PC-9 (cell line): ENCODE results near the gene DAAM1. TPM values are rescaled to one million over a fixed set of nuclear protein-coding genes. Genes with fewer than 3 reads are reported as not detected.

Experiments used
- BruUV-seq: library from RNA; stranded (reverse); fragments of 400-500 nt; replicated peaks from 2 replicates; lab custom pipeline; 2021; lab: Mats Ljungman, UMichigan
- CTCF ChIA-PET: fragments of 300-600 bp; sonication (Branson Sonifier 250); formaldehyde crosslinking; loops from one replicate; lab custom pipeline; 2022; ENCODE audit warnings: antibody characterized with exemption; lab: Charles Lee
- POLR2A ChIA-PET: fragments of 300-600 bp; sonication (Branson Sonifier 250); formaldehyde crosslinking; loops from one replicate; lab custom pipeline; 2022; ENCODE audit warnings: antibody characterized with exemption; ENCODE audit not compliant: unreplicated experiment; lab: Charles Lee
- DNase-seq, 2 experiments: peaks; one replicate each; pipeline versions ENCODE4 v3.0.0 to v3.0.0-alpha.2; 2015 to 2022; ENCODE audit warnings: mixed read lengths in 1 of 2
- H2AFZ ChIP-seq: fragments of 200-600 bp; sonication (generic); 2 replicates; pipeline ENCODE4 v1.8.1; 2017; ENCODE audit warnings: antibody characterized with exemption
- H3F3A ChIP-seq: fragments of 200-600 bp; sonication (generic); 2 replicates; pipeline ENCODE4 v1.8.1; 2017; ENCODE audit warnings: antibody characterized with exemption, mild to moderate bottlenecking, low read depth; ENCODE audit not compliant: insufficient read depth
- H3K27ac ChIP-seq: fragments of 200-600 bp; sonication (generic); 2 replicates; pipeline ENCODE4 v1.6.1; 2016; ENCODE audit warnings: mixed run types
- H3K27me3 ChIP-seq: fragments of 200-600 bp; sonication (generic); 2 replicates; pipeline ENCODE4 v1.6.1; 2016; ENCODE audit warnings: low read depth, mixed run types; ENCODE audit not compliant: insufficient read depth
- H3K36me3 ChIP-seq: fragments of 200-600 bp; sonication (generic); 2 replicates; pipeline ENCODE4 v1.6.1; 2016; ENCODE audit warnings: low read depth, mixed run types
- H3K4me1 ChIP-seq: fragments of 200-600 bp; sonication (generic); replicated peaks from 2 replicates; pipeline ENCODE4 v1.6.1; 2016; ENCODE audit warnings: mixed run types; ENCODE audit not compliant: insufficient read depth
- H3K4me2 ChIP-seq: fragments of 200-600 bp; sonication (generic); 2 replicates; pipeline ENCODE4 v1.6.1; 2017; ENCODE audit warnings: mixed run types
- H3K4me3 ChIP-seq: fragments of 200-600 bp; sonication (generic); 2 replicates; pipeline ENCODE4 v1.6.1; 2016; ENCODE audit warnings: mixed run types
- H3K79me2 ChIP-seq: fragments of 200-600 bp; sonication (generic); 2 replicates; pipeline ENCODE4 v1.6.1; 2017; ENCODE audit warnings: low read depth, mixed run types
- H3K9me2 ChIP-seq: fragments of 200-600 bp; sonication (generic); 2 replicates; pipeline ENCODE4 v1.8.1; 2017; ENCODE audit warnings: mild to moderate bottlenecking; ENCODE audit not compliant: insufficient read depth
- H3K9me3 ChIP-seq: fragments of 200-600 bp; sonication (generic); 2 replicates; pipeline ENCODE4 v1.8.1; 2016; ENCODE audit warnings: low read depth; ENCODE audit not compliant: insufficient read depth
- H4K20me1 ChIP-seq: fragments of 200-600 bp; sonication (generic); 2 replicates; pipeline ENCODE4 v1.8.1; 2017; ENCODE audit not compliant: insufficient read depth
- EZH2 ChIP-seq: fragments of 200-600 bp; sonication (generic); IDR thresholded peaks from 2 replicates; pipeline ENCODE4 v1.8.0; 2017; ENCODE audit warnings: antibody characterized with exemption, low read depth
- intact Hi-C: fragments of 100-400 bp; cut with micrococcal nuclease; formaldehyde crosslinking; loops from one replicate; pipeline ENCODE4 v1.10.0; 2022; ENCODE audit not compliant: unreplicated experiment
- total RNA-seq: library from RNA; stranded (reverse); gene quantifications from 2 replicates; pipeline ENCODE4 v1.2.3, GENCODE V29; 2021
- TF ChIP-seq, protein P1 (sequence below): fragments of 200-600 bp; sonication (generic); conservative IDR thresholded peaks from 2 replicates; pipeline ENCODE4 v1.6.1; 2017; ENCODE audit warnings: mixed run types, antibody characterized with exemption, mild to moderate bottlenecking, moderate library complexity

Gene DAAM1
- total RNA-seq, 1 experiment from 2014 or later, result 70.7 TPM

DNA sequence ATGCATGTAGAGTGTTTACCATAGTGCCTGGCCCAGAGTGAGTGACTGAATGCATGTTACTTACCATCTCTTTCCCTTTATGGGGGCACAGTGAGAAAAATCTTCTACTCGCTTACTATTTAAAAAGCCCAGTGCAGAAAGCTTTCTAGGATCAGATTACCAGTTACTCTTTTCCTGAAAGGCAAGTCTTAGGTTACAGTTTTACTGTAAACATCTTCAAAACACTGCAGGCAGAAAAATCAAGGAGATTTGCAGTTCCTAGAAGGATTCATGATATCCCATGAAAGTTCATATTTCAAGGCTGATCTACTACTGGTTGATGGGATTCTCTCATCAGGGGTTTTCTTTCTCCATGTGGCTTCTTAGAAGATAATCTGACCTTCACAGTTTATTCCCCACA is 29.3 kb upstream of the DAAM1 start:
- intact Hi-C loops, result no loop called here
- no TSS peak for BruUV-seq
- POLR2A ChIA-PET, result no interaction called here

DNA sequence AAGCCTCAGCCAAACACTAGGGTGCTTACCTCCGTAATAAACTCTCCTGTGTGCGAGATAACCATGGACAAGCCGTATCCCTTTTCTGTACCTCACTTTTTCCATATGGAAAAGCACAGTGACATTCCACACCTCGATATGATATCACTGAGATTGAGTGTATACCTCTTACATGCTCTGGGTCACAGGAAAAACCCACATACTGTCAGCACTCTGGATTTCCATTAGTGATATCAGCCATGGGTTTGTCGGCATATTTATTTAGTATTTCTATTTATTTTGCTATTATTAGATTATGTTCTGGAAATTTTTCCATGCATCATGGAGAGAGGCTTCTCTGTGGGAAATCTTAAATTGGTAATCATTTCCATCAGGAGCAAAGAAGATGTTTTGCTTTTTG is 28.0 kb upstream of the DAAM1 start:
- Histone ChIP-seq H3K4me2 (no peak overlapping the region), H3F3A (no peaks in the 10 kb centered on the region), H2AFZ (no peak overlapping the region), H4K20me1 (no peaks in the 10 kb centered on the region), H3K9me3 (no peaks in the 10 kb centered on the region), H3K36me3 (no peaks in the 10 kb centered on the region), H3K4me1 (peaks cover 11% of the 10 kb centered on the region), H3K79me2 (no peaks in the 10 kb centered on the region), H3K9me2 (no peaks in the 10 kb centered on the region), H3K4me3 (no peak overlapping the region), H3K27me3 (no peaks in the 10 kb centered on the region), H3K27ac (no peak overlapping the region)
- no peak for DNase-seq
- intact Hi-C loops, result no loop called here
- POLR2A ChIA-PET, result no interaction called here
- CTCF ChIA-PET, result no interaction called here
- no TSS peak for BruUV-seq
- TF ChIP-seq, protein P1, sequence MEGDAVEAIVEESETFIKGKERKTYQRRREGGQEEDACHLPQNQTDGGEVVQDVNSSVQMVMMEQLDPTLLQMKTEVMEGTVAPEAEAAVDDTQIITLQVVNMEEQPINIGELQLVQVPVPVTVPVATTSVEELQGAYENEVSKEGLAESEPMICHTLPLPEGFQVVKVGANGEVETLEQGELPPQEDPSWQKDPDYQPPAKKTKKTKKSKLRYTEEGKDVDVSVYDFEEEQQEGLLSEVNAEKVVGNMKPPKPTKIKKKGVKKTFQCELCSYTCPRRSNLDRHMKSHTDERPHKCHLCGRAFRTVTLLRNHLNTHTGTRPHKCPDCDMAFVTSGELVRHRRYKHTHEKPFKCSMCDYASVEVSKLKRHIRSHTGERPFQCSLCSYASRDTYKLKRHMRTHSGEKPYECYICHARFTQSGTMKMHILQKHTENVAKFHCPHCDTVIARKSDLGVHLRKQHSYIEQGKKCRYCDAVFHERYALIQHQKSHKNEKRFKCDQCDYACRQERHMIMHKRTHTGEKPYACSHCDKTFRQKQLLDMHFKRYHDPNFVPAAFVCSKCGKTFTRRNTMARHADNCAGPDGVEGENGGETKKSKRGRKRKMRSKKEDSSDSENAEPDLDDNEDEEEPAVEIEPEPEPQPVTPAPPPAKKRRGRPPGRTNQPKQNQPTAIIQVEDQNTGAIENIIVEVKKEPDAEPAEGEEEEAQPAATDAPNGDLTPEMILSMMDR, result no peak
- TF ChIP-seq EZH2, result no peak

More for the DNA sequence above, 29.3 kb upstream of the DAAM1 start:
- Histone ChIP-seq H3F3A (no peaks in the 10 kb centered on the region), H3K9me2 (no peaks in the 10 kb centered on the region), H3K27ac (no peak overlapping the region), H2AFZ (no peak overlapping the region), H3K36me3 (no peaks in the 10 kb centered on the region), H3K4me2 (no peak overlapping the region), H3K79me2 (no peaks in the 10 kb centered on the region), H3K4me1 (peaks cover 11% of the 10 kb centered on the region), H3K27me3 (no peaks in the 10 kb centered on the region), H4K20me1 (no peaks in the 10 kb centered on the region), H3K9me3 (no peaks in the 10 kb centered on the region), H3K4me3 (no peak overlapping the region)
- no peak for TF ChIP-seq EZH2
- TF ChIP-seq, protein P1, result no peak
- CTCF ChIA-PET, result no interaction called here
- DNase-seq, result no peak

DNA sequence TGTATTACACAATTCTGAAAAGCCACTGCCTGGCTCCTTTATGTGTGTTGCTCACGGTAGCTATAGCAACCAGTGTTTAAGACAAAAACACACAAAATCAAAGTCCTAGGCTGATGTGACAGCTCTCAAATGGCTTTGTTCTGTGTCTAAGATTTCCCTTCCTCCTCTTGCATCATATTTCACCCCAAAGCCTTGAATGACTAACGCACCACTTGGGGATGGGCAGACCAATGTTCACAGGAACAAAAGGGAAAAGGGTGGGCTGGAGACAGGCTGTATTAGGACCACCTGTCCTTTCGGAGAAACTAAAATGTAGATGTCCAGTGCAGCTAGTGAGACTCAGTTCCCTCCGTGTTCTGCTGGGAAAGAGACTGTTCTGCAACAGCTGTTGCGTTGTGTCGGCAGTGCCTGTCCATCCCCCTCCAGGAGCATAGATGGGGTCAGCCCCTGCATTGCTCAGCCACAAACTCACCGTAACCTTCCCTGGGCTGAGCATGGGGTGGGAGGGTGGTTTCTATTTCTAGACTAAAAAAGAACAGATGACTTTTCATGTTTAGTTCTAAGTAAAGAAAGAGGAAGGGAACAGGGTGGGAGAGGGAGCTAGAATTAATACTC is 26.8 kb upstream of the DAAM1 start:
- no peak for TF ChIP-seq EZH2
- TF ChIP-seq, protein P1, result no peak
- no peaks in the 10 kb centered on the region for H3K9me2 ChIP-seq
- H3K36me3 ChIP-seq, result no peaks in the 10 kb centered on the region
- DNase-seq, result peak; percentile 5 to 81
- no peak overlapping the region for H3K27ac ChIP-seq
- H3F3A ChIP-seq, result no peaks in the 10 kb centered on the region
- CTCF ChIA-PET, result no interaction called here
- no peaks in the 10 kb centered on the region for H3K9me3 ChIP-seq
- H4K20me1 ChIP-seq, result no peaks in the 10 kb centered on the region
- H3K4me1 ChIP-seq, result peaks cover 11% of the 10 kb centered on the region
- POLR2A ChIA-PET, result no interaction called here
- intact Hi-C loops, result no loop called here
- no peak overlapping the region for H2AFZ ChIP-seq
- no TSS peak for BruUV-seq
- H3K79me2 ChIP-seq, result no peaks in the 10 kb centered on the region
- peak overlapping the region; percentile 9; the same call in 1 of the 2 replicates for H3K4me2 ChIP-seq
- no peak overlapping the region for H3K4me3 ChIP-seq
- no peaks in the 10 kb centered on the region for H3K27me3 ChIP-seq
